Suprapubic skin (tissue), 4 donors: Measurements from ENCODE around the gene TRMT13. TPM values are rescaled to one million over a fixed set of nuclear protein-coding genes. Genes with fewer than 3 reads are reported as not detected.

Experiments used
- DNase-seq, 2 donors: peaks; one replicate each; pipeline ENCODE4 v3.0.0-alpha.2; 2019; ENCODE audit warnings: low spot score in 2 of 2
- H3K27ac ChIP-seq: fragments of 200-600 bp; sonication (generic); one replicate; pipeline ENCODE4 v1.5.1; 2019
- H3K27me3 ChIP-seq: fragments of 200-600 bp; sonication (generic); one replicate; pipeline ENCODE4 v1.5.1; 2019
- H3K36me3 ChIP-seq: fragments of 200-600 bp; sonication (generic); one replicate; pipeline ENCODE4 v1.5.1; 2019
- H3K4me1 ChIP-seq: fragments of 200-600 bp; sonication (generic); one replicate; pipeline ENCODE4 v1.5.1; 2019
- H3K4me3 ChIP-seq: fragments of 200-600 bp; sonication (generic); one replicate; pipeline ENCODE4 v1.5.1; 2019; ENCODE audit warnings: mild to moderate bottlenecking
- H3K9me3 ChIP-seq: fragments of 200-600 bp; sonication (generic); one replicate; pipeline ENCODE4 v1.5.1; 2019
- EP300 ChIP-seq: sonication (generic); formaldehyde crosslinking; IDR thresholded peaks from one replicate; pipeline ENCODE4 v1.6.1; 2017; ENCODE audit warnings: antibody characterized with exemption
- POLR2A ChIP-seq, 2 donors: fragments of 450-650 bp; IDR thresholded peaks; one replicate each; pipeline ENCODE4 v1.6.1; 2017; ENCODE audit warnings: antibody characterized with exemption in 2 of 2, mild to moderate bottlenecking in 2 of 2, moderate library complexity in 2 of 2
- POLR2AphosphoS5 ChIP-seq, 3 donors: sonication (generic); formaldehyde crosslinking; IDR thresholded peaks; one replicate each; pipeline ENCODE4 v1.6.1; 2017; ENCODE audit warnings: antibody characterized with exemption in 3 of 3
- WGBS: methylation state at CpG from one replicate; pipeline ENCODE4 v1.1.5; 2018; 5-methylcytosine and 5-hydroxymethylcytosine counted together
- total RNA-seq, 4 donors: library from RNA; depleted of rRNA; stranded (reverse); fragments of >200 nt; gene quantifications; one replicate each; pipeline ENCODE4 v1.1.0, GENCODE V29; 2016
- TF ChIP-seq, protein P1 (sequence below), 2 donors: fragments of 200-600 bp in 1 of 2; fragments of 450-650 bp in 1 of 2; sonication (generic) in 1 of 2; IDR thresholded peaks; one replicate each; pipeline ENCODE4 v1.5.1; 2016 to 2019; ENCODE audit warnings: antibody characterized with exemption in 2 of 2, mild to moderate bottlenecking in 1 of 2, moderate library complexity in 1 of 2

Gene TRMT13
- total RNA-seq, 4 donors from 2014 or later: 10.8 to 33.7 (median 13.5) TPM

DNA sequence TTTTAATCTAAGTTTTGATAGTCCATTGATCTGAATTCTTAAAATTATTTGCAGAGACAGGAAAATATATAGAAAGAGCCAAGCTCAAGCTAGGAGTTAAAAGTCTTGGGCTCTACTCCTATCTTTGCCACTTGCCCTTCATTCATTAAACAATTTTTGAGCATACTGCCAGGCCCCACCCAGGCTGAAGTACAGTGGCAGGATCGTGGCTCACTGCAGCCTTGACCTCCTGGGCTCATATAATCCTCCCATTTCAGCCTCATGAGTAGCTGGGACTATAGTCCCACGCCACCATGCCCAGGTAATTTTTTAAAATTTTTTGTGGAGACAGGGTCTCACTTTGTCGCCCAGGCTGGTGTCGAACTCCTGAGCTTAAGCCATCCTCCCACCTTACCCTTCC is 8.2 kb downstream of the TRMT13 start:
- Histone ChIP-seq H3K27ac (no peak overlapping the region), H3K27me3 (no peaks in the 10 kb centered on the region), H3K4me3 (no peak overlapping the region), H3K36me3 (peaks cover 92% of the 10 kb centered on the region), H3K9me3 (no peaks in the 10 kb centered on the region), H3K4me1 (no peaks in the 10 kb centered on the region)
- 96% methylated on average over 4 of the region's 4 CpGs for WGBS
- TF ChIP-seq POLR2AphosphoS5 (IDR thresholded peaks at IDR 0.05) (no peak), POLR2A (IDR thresholded peaks at IDR 0.05) (no peak)
- DNase-seq: no peak

DNA sequence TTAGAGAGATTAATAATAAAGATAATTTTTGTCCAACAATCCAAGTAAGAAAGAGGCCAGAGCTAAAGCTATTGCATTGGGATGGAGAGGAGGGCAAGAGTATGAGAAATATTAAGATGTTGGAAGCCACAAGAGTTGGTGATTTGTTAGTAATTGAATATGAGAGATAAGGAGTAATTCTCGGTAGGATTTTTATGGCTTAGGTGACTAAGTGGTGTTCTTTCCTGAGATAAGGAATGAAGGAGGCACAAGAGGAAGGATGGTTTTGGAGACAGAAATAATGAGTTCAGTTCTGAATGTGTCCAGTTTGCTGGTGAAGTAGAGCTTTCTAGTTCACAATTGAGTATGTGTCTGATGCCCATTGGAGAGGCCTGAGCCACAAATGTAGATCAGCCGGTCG is 9.4 kb downstream of the TRMT13 start:
- DNase-seq: no peak
- H3K36me3 ChIP-seq: peaks cover 99% of the 10 kb centered on the region
- WGBS: 88% methylated on average over 3 of the region's 3 CpGs

DNA sequence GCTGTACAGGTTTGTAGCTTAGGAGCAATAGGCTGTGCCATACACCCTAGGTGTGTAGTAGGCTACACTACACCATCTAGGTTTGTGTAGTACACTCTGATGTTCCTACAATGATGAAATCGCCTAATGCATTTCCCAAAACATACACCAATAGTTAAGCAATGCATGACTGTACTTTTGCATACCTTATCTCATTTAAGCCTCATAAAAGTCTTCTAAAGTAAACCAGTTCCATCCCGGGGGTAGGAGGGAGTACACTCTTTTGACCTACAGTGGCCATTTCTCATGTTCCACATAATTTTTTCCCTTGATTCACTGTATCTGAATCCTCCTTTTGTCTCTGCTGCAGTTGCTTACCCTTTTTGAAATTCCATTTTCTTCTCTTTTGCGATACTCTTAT is 12.2 kb downstream of the TRMT13 start:
- Histone ChIP-seq H3K27me3 (no peaks in the 10 kb centered on the region), H3K4me1 (no peaks in the 10 kb centered on the region), H3K27ac (no peak overlapping the region), H3K4me3 (no peak overlapping the region), H3K36me3 (peaks cover 92% of the 10 kb centered on the region), H3K9me3 (no peaks in the 10 kb centered on the region)
- WGBS: 93% methylated on average over 3 of the region's 3 CpGs
- TF ChIP-seq POLR2AphosphoS5 (IDR thresholded peaks at IDR 0.05) (no peak), POLR2A (IDR thresholded peaks at IDR 0.05) (no peak), EP300 (no peak)
- TF ChIP-seq, protein P1, sequence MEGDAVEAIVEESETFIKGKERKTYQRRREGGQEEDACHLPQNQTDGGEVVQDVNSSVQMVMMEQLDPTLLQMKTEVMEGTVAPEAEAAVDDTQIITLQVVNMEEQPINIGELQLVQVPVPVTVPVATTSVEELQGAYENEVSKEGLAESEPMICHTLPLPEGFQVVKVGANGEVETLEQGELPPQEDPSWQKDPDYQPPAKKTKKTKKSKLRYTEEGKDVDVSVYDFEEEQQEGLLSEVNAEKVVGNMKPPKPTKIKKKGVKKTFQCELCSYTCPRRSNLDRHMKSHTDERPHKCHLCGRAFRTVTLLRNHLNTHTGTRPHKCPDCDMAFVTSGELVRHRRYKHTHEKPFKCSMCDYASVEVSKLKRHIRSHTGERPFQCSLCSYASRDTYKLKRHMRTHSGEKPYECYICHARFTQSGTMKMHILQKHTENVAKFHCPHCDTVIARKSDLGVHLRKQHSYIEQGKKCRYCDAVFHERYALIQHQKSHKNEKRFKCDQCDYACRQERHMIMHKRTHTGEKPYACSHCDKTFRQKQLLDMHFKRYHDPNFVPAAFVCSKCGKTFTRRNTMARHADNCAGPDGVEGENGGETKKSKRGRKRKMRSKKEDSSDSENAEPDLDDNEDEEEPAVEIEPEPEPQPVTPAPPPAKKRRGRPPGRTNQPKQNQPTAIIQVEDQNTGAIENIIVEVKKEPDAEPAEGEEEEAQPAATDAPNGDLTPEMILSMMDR (IDR thresholded peaks at IDR 0.05): no peak
- no peak for DNase-seq

More for the DNA sequence above, 9.4 kb downstream of the TRMT13 start:
- H3K27ac ChIP-seq: no peak overlapping the region
- no peak overlapping the region for H3K4me3 ChIP-seq
- TF ChIP-seq EP300 (no peak), POLR2A (IDR thresholded peaks at IDR 0.05) (no peak), POLR2AphosphoS5 (IDR thresholded peaks at IDR 0.05) (no peak)
- TF ChIP-seq, protein P1 (IDR thresholded peaks at IDR 0.05): no peak
- no peaks in the 10 kb centered on the region for H3K4me1 ChIP-seq
- H3K27me3 ChIP-seq: no peaks in the 10 kb centered on the region
- no peaks in the 10 kb centered on the region for H3K9me3 ChIP-seq

DNA sequence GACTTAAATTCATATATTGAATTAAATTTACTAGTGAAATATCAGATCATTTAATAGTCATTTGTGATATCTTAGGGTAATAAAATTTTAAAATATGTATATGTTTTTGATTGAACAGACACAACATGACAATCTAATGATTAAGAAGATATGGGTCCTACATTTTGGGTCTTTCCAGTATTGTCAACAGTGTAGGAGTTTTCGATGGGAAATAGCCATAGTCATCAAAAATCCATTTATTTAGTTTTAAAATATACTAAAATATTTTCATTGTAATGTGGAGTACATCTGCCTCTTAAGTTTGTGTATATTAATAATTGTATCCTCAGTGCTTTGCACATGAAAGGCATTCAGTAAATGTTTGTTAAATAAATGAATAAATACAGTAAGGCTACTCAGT is 14.0 kb downstream of the TRMT13 start:
- Histone ChIP-seq H3K4me1 (no peaks in the 10 kb centered on the region), H3K27me3 (no peaks in the 10 kb centered on the region), H3K36me3 (peaks cover 78% of the 10 kb centered on the region), H3K27ac (no peak overlapping the region), H3K4me3 (no peak overlapping the region), H3K9me3 (no peaks in the 10 kb centered on the region)
- no peak for DNase-seq
- TF ChIP-seq, protein P1 (IDR thresholded peaks at IDR 0.05): no peak
- TF ChIP-seq POLR2AphosphoS5 (IDR thresholded peaks at IDR 0.05): no peak
- no peak for TF ChIP-seq EP300
- no peak for TF ChIP-seq POLR2A (IDR thresholded peaks at IDR 0.05)
- WGBS: 98% methylated on average over 1 of the region's 1 CpG

DNA sequence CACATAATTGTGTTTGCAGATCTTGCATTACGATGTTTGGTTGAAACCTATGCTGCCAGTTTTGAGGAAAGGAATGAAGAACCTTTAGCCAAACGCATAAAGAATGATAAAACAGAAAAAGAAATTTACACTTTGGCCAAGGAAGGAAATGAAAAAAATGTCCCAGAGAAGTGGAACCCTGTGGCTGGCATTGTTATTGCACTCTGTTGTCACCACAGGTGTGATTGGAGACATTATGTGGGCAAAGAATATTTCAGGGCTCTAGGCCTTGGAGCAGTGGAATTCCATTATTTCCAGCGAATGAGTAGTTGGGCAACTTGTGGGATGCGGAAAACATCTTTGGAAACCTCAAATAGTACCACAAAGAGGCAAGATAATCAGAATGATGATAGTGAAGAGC is 14.9 kb downstream of the TRMT13 start:
- no peaks in the 10 kb centered on the region for H3K27me3 ChIP-seq
- H3K4me3 ChIP-seq: no peak overlapping the region
- no peak for DNase-seq
- no peaks in the 10 kb centered on the region for H3K4me1 ChIP-seq
- H3K36me3 ChIP-seq: peaks cover 70% of the 10 kb centered on the region
- TF ChIP-seq EP300: no peak
- TF ChIP-seq, protein P1 (IDR thresholded peaks at IDR 0.05): no peak
- no peak overlapping the region for H3K27ac ChIP-seq
- H3K9me3 ChIP-seq: no peaks in the 10 kb centered on the region
- WGBS: 86% methylated on average over 4 of the region's 4 CpGs

DNA sequence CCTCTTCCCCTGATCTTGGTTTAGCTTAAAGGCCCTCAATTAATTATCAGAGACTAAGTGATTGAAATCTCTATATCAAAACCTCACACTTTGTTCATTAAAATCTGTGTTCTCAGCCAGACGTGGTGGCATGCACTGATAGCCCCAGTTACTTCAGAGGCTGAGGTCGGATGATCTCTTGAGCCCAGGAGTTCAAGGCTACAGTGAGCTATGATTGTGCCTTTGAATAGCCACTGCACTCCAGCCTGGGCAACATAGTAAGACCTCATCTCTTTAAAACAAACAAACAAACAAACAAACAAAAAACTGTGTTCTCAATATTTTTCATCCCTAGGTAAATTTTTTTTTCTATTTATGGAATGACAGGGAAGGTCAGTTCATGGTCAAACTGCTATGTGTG is 18.7 kb downstream of the TRMT13 start:
- H3K4me3 ChIP-seq: no peak overlapping the region
- no peaks in the 10 kb centered on the region for H3K9me3 ChIP-seq
- no peak for DNase-seq
- no peak overlapping the region for H3K27ac ChIP-seq
- H3K27me3 ChIP-seq: no peaks in the 10 kb centered on the region
- H3K4me1 ChIP-seq: no peaks in the 10 kb centered on the region
- H3K36me3 ChIP-seq: peaks cover 32% of the 10 kb centered on the region
- TF ChIP-seq, protein P1 (IDR thresholded peaks at IDR 0.05): no peak
- TF ChIP-seq POLR2A (IDR thresholded peaks at IDR 0.05): no peak
- TF ChIP-seq EP300: no peak
- TF ChIP-seq POLR2AphosphoS5 (IDR thresholded peaks at IDR 0.05): no peak
- 66% methylated on average over 2 of the region's 2 CpGs for WGBS
